ENCODE results near the gene SP1.

Gene SP1

DNA sequence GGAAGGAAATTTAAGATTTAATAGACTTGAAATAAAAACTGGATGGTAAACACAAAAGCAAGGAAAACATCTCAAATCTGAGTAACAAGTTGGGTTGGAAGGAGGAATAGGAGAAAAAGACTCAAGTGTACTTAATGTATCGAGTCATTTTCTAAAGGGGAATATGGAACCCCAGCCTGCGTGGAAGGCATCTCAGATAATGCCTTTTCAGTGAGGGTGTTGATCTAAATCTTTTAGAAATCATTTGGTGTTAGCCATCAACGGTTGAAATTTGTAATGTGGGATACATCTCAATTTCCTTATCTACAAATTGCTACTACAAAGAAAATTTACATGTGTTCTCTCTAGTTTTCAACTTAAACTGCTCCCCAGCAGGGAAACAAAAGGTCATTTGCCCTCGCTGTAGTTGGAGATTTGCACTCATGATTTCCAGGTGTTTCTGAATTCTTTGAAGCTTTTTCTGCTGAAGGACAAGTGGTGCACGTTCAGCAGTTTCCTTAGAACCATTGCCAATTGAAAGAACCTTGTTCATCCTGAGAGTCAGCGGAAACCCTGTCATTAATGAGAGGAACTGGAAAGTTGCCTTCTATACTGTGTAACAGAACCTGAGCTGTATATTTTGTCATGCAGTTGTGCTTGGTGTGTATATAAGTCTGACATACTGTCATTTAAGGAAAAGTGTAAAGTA is 74.1 kb downstream of the SP1 start:
- H3K4me3 ChIP-seq (ENCODE audit: low read depth, low read length), result peak overlapping the region; percentile 90
- no peak for DNase-seq (ENCODE audit: low read depth)
- in situ Hi-C loops (cut with HindIII; ENCODE audit: low sequenced_read_pairs), result no loop called here

GRCh38 chr12:53454707-53455106 is 74.7 kb downstream of the SP1 start:
- in situ Hi-C loops (cut with HindIII; ENCODE audit: low sequenced_read_pairs), result no loop called here
- H3K4me3 ChIP-seq (ENCODE audit: low read depth, low read length), result no peak overlapping the region
- no peak for DNase-seq (ENCODE audit: low read depth)
- TF ChIP-seq CTCF (IDR thresholded peaks at IDR 0.05; ENCODE audit: low read depth, low read length, missing control alignments), result no peak

More for the DNA sequence above, 74.1 kb downstream of the SP1 start:
- TF ChIP-seq CTCF (IDR thresholded peaks at IDR 0.05; ENCODE audit: low read depth, low read length, missing control alignments), result no peak

- in situ Hi-C loops (cut with HindIII; ENCODE audit: low sequenced_read_pairs), result no loop called here
These were observed 76.8 kb downstream of the SP1 start for GRCh38 chr12:53456654-53457366.

DNA sequence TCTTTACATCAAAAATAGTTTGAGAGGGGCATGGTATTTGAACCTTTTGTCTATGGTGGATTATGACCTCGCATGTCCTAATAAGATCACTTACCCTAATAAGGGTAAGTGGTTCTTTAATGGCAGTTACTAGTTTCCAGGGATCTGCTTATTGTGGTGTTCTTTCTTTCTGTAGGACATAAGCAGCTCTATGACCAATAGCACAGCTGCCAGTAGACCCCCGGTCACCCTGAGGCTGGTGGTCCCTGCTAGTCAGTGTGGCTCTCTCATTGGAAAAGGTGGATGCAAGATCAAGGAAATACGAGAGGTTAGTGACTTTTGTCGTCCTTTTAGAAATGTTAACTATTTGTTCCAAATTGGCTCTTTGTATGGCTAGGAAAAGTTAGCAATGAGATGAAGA is 79.1 kb downstream of the SP1 start:
- DNase-seq (ENCODE audit: low read depth), result no peak
- H3K4me3 ChIP-seq (ENCODE audit: low read depth, low read length), result no peak overlapping the region
- TF ChIP-seq CTCF (IDR thresholded peaks at IDR 0.05; ENCODE audit: low read depth, low read length, missing control alignments), result no peak
- in situ Hi-C loops (cut with HindIII; ENCODE audit: low sequenced_read_pairs), result no loop called here

More at GRCh38 chr12:53456654-53457366, 76.8 kb downstream of the SP1 start:
- H3K4me3 ChIP-seq (ENCODE audit: low read depth, low read length), result no peak overlapping the region
- no peak for TF ChIP-seq CTCF (IDR thresholded peaks at IDR 0.05; ENCODE audit: low read depth, low read length, missing control alignments)
- DNase-seq (ENCODE audit: low read depth), result no peak

DNA sequence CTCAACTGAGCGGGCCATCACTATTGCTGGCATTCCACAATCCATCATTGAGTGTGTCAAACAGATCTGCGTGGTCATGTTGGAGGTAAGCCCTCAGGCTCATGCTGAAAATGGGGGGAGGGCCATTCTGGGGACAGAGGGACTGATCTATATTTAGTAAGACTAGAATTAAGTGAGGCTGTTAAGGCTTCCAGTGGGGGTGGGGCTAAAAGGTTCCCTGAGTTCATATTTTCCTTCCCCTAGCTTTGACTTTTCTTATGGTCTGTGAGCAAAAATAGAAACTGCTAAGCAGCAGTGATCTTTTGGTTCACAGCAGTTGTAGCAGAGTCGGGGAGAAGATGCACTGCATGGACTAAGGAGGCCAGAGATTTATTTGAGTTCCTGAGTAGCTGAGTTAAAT is 81.1 kb downstream of the SP1 start:
- no peak for TF ChIP-seq CTCF (IDR thresholded peaks at IDR 0.05; ENCODE audit: low read depth, low read length, missing control alignments)
- DNase-seq (ENCODE audit: low read depth), result no peak
- in situ Hi-C loops (cut with HindIII; ENCODE audit: low sequenced_read_pairs), result no loop called here
- no peak overlapping the region for H3K4me3 ChIP-seq (ENCODE audit: low read depth, low read length)

DNA sequence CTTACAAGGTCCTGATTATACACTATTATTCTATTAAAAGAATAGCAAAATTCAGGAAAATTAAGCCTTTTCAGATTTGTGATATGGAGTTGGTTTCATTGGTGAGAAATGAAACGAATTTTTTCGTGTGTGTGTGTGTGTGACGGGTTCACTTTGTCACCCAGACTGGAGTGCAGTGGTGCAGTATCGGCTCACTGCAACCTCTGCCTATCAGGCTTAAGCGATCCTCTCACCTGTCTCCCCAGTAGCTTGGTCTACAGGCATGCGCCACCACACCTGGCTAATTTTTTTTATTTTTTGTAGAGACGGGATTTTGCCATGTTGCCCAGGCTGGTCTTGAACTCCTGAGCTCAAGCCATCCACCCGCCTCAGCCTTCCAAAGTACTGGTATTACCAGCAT is 81.6 kb downstream of the SP1 start:
- TF ChIP-seq CTCF (IDR thresholded peaks at IDR 0.05; ENCODE audit: low read depth, low read length, missing control alignments), result no peak
- DNase-seq (ENCODE audit: low read depth), result no peak
- in situ Hi-C loops (cut with HindIII; ENCODE audit: low sequenced_read_pairs), result no loop called here
- no peak overlapping the region for H3K4me3 ChIP-seq (ENCODE audit: low read depth, low read length)
